CD4-positive, alpha-beta T cell treated with Interleukin-21 for 1 hour (primary cell): ENCODE measurements around the gene NPC1L1.

Source experiments
- DNase-seq: peaks from one replicate; pipeline ENCODE4 v3.0.0-alpha.2; 2020

Gene NPC1L1

DNA sequence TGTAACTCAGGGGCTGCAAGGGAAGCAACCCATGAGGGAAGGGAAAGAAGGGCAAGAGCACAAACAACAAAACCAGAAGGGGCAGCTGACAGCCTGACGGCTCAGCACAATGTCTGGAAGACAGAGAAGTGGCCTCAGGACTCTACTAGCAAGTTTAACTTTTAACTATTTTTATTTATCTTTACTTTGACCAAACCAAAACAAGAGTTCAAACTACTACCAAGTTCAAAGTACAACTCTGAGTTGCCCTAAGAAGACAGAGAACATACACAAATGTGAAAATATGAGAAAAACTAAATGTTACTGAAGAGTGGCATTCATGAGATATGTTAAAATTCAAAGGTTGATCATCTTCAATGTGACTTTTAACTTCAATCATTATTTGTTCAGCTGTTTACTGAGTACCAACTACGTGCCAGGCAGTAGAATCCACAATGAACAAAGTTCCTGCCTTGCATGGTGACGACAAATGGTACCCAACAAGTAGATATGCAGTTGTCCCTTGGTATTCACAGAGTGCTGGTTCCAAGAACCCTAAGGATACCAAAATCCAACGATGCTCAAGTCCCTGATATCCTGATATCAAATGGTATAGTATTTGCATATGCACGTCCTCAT lies 70.4 kb downstream of the NPC1L1 start:
- no peak for DNase-seq

- no peak for DNase-seq
These were observed 71.0 kb downstream of the NPC1L1 start for GRCh38 chr7:44470135-44470479.

DNA sequence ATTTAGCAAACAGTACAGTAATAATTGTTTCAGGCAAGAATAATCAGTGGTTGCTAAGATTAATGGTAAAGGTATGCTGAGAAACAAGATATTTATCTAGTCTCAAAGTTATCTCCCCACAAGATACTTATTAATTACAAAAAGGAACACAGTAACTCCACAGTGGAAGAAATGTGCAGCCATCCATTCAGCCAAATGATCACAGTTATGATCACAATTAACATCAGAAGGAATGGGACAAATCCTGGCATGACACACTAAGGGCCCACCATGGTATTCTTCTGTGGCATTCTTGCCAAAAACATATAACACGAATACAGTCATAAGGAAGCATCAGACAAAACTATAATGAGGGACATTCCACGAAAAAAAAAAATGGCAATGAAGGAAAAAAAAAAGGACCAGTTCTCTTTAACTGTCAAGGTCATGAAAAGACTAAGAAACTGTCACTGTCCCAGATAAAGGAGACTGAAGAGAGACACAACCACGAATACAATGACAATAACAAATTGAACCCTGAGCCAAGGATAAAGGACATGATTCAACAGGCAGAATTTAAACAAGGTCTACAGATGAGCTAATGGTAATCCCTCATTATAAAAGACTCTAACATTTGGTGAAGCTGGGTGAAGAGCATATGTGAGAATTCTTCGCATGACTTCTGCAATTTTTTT lies 71.5 kb downstream of the NPC1L1 start:
- DNase-seq, result no peak

DNA sequence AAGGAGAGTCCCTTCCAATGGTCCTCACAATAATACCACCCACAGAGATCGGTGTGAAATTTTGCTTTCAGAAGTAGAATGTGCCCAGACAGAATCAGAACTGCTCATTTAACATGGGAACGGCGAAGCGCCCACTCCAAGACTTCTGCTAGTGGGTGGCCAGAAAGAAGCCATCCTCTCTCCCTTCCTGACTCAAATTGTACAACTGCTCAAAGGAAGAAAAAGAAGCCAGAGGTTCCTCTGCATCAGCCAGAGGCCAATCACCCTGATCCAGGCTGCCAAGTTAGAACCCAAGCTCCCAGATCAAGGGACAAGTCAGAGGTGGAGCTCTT lies 73.9 kb downstream of the NPC1L1 start:
- DNase-seq, result no peak

- DNase-seq, result no peak
These were observed 74.6 kb downstream of the NPC1L1 start for GRCh38 chr7:44466300-44467216.

DNA sequence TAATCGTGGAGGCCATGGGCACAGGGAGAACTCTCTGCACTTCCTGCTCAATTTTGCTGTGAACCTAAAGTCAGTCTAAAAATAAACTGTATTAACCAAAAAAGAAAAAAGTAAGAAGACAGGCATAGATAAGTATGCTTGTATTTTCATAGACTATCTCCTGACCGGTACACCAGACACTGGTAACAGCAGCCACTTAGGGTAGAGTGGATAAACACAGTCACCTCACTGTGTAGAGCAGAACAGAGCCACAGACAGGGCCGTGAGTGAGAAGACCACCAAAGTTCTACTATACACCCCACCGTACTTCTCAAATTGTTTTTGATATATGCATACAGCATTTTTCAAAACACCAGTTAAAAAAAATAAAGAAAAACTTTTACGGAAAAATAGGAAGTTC lies 75.6 kb downstream of the NPC1L1 start:
- no peak for DNase-seq

- DNase-seq, result no peak
These were observed 77.8 kb downstream of the NPC1L1 start for GRCh38 chr7:44463169-44463808.
